HG03460 (cell line): ENCODE results near the gene ASS1.

Source experiments
- ATAC-seq: cut with Tn5 transposase; IDR thresholded peaks from one replicate; pipeline ENCODE4 v1.9.1; 2021; ENCODE audit not compliant: unreplicated experiment

The ASS1 gene

DNA sequence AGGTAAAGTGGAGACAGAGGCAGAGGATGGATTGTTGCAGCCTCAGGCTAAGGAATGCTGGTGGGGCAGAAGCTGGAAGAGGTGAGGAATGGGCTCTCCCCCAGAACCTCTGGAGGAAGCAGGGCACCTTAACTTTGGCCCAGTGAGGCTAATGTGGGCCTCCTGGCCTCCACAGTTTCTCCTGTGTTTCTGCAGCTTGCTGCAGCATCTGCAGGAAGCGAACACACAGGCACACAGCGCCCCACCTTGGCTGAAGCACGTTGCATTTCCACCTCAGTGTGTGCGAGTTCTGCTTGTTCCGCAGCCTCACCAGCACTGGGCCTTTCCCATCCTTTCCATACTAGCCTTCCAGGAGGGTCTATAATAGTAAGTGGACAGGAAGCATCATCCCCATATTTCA is 27.2 kb upstream of the ASS1 start:
- ATAC-seq: no peak

- no peak for ATAC-seq
These were observed 26.0 kb upstream of the ASS1 start for GRCh38 chr9:130418776-130419175.

DNA sequence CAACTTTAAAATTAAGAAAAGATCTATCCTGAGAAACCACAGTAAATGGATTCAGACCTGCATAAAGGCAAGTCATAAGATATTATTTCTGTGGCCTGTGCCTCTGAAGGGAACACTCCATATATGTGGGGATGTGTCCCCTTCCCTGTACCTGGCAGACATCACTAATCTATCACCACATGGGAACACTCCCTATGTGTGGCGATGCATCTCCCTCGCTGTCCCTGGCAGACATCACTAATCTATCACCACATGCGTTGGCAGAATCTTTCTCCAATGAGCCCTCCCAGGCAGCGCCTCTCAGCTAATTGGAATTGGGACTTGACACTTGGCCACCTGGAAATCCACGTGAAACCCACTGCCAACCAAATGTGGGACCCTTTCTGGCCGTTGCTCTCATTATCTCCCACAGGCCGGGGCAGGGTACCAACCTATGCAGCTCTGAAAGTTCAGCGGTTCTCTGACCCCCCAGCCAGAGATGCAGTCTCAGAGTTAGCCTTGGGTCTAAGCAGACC is 25.2 kb upstream of the ASS1 start:
- ATAC-seq: no peak

GRCh38 chr9:130421154-130421801 is 23.5 kb upstream of the ASS1 start:
- ATAC-seq: no peak

- ATAC-seq: no peak
These were observed 22.9 kb upstream of the ASS1 start for GRCh38 chr9:130421802-130422276.

DNA sequence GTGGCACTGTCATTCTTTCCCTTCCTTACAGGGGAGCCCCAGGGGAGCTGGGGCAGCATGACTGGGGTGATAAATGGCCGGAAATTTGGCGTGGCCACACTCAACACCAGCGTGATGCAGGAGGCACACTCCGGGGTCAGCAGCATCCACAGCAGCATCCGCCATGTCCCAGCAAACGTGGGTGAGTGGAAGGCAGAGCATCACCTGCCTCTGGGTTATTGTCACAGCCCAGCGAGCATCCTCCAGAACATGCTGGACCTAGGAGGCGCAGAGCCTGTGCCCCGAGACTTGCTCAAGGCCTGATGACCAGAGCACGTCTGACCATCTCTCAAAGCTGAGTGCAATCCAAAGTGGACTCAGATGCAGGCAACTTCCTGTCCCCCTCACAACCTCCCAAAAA is 22.2 kb upstream of the ASS1 start:
- ATAC-seq: no peak

GRCh38 chr9:130423272-130423671 is 21.5 kb upstream of the ASS1 start:
- no peak for ATAC-seq

GRCh38 chr9:130424595-130425454 is 19.9 kb upstream of the ASS1 start:
- no peak for ATAC-seq

GRCh38 chr9:130425741-130426466 is 18.9 kb upstream of the ASS1 start:
- ATAC-seq: no peak

- ATAC-seq: no peak
These were observed 18.3 kb upstream of the ASS1 start for GRCh38 chr9:130426467-130426773.

DNA sequence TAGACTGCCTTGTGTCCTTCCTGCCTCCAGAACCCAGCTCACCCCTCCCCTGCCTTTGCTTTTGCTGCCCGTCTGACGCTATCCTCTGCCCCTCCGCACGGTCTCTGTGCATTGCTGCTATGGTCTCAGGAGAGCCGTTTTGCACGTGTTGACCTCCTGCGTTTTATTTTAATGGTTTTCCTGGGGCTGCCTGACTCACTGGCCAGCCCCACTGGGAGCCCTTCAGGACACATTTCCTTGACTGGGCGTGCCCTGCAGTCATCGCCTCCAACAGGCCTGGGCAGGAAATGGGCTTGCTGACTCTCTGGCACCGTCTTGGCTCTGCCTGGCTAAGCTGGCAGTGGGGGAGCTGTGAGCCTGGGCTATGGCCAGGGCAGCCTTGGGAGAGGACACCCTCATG is 17.9 kb upstream of the ASS1 start:
- no peak for ATAC-seq

- ATAC-seq: no peak
These were observed 17.4 kb upstream of the ASS1 start for GRCh38 chr9:130427326-130427725.

DNA sequence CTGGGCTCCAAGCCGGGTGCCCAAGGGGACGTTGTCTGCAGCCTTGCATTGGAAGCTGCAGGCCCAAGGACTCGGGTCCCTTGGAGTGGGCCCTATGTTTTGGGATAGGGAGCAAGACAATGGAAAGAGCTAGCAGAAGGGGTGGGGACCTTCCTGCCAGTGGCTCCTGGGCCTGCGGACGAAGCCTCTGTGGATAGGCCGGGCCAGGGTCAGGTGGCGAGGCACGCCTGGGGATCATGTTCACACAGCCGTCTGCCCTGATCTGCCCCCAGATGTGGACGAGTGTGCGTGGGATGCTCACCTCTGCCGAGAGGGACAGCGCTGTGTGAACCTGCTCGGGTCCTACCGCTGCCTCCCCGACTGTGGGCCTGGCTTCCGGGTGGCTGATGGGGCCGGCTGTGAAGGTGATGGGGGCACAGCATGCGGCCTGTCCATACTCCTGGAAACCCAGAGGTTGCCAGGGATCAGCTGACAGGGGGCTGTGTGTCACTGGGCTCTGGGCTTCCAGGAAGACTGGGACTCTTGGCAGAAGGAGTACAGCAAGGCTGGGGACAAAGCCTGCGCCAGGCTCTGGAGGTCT is 16.6 kb upstream of the ASS1 start:
- ATAC-seq: no peak

- no peak for ATAC-seq
These were observed 15.4 kb upstream of the ASS1 start for GRCh38 chr9:130429381-130429780.

GRCh38 chr9:130429831-130430230 is 14.9 kb upstream of the ASS1 start:
- no peak for ATAC-seq

- ATAC-seq: no peak
These were observed 14.5 kb upstream of the ASS1 start for GRCh38 chr9:130430232-130430631.

- ATAC-seq: no peak
These were observed 13.8 kb upstream of the ASS1 start for GRCh38 chr9:130430734-130431535.

DNA sequence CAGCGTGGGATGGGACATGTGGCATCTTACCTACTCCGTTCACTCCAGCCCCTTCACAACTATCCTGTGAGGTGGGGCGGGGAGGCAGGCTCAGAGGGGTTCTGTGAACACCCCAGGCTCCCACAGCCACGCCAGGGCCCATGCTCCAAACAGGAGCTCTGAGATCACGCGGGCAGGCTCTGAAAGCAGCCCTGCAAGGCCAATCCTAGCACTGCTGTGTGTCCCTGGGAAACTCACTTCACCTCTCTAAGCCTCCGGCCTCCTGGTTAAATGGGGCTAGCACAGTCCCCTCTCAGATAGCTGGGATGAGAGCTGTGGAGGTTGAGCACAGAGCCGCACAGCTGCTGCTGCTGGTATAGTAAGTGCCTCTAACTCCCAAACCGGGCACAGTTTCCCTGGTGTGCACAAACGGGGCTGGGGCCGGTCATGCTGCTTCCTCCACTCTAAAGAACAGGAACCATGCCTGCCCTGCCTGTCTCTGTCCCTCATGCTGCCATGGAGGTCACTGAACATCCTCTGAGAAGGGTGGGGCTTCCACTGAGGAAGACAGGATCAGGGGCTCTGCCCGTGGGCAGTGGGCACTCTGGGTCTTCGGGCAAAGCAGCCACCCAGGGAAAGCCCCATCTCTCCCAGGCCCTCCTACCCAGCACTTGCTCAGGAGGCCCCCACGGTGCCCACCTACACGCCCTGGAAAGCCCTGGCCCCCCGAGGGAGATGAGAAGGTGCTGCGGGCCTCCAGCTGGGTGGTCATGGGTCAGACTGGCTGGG is 13.0 kb upstream of the ASS1 start:
- no peak for ATAC-seq

DNA sequence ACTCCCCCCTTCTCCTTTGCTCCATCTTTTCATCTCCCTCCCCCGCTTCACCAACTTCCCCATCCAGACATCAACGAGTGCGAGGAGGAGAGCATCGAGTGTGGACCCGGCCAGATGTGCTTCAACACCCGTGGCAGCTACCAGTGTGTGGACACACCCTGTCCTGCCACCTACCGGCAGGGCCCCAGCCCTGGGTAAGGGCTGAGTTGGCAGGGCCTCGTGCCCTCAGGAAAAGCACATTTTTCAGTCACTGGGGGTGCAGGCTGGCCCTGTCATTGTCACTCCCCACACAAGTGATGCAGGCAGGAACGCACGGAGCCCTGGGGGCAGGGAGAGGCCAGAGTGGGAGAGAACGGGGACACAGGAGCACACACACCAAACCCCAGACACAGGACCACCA is 12.4 kb upstream of the ASS1 start:
- ATAC-seq: no peak

DNA sequence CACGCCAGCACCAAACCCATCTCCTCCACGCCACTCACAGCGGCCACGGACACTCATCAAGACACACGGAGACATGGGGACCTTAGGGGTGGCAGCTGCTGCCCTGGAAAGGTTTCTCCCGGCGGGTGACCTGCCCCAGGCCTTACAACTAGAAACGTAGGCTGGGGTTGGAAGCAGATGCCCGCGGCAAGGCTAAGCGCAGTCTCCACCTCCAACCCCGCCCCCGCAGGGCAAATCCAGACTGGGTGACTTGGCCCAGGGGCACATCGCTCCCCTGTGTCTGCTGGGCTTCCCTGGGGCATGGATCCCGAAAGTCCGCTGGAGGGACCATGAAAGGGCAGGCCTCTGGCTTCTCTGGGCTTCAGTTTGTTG is 12.0 kb upstream of the ASS1 start:
- ATAC-seq: no peak
